SH-SY5Y (cell line): ENCODE results near the gene PLCB3.

Experiments
- GATA2 ChIP-seq: IDR thresholded peaks from 2 replicates; pipeline ENCODE4 v1.6.1; 2011; ENCODE audit warnings: mild to moderate bottlenecking, low read depth, low read length
- GATA3 ChIP-seq: IDR thresholded peaks from 2 replicates; pipeline ENCODE4 v1.6.1; 2011; ENCODE audit warnings: low read depth, mild to moderate bottlenecking, low read length, moderate library complexity

- TF ChIP-seq GATA3, result no peak
- no peak for TF ChIP-seq GATA2
These were observed 3.4 kb upstream of the PLCB3 start for GRCh38 chr11:64247729-64248531.
